Measurements from ENCODE around the gene CSTF2.
"Not testable (repeated sequence)": the region's sequence is repeated elsewhere in the genome, so short reads cannot be mapped to it uniquely, and the experiment has no call there.

Gene CSTF2, protein sequence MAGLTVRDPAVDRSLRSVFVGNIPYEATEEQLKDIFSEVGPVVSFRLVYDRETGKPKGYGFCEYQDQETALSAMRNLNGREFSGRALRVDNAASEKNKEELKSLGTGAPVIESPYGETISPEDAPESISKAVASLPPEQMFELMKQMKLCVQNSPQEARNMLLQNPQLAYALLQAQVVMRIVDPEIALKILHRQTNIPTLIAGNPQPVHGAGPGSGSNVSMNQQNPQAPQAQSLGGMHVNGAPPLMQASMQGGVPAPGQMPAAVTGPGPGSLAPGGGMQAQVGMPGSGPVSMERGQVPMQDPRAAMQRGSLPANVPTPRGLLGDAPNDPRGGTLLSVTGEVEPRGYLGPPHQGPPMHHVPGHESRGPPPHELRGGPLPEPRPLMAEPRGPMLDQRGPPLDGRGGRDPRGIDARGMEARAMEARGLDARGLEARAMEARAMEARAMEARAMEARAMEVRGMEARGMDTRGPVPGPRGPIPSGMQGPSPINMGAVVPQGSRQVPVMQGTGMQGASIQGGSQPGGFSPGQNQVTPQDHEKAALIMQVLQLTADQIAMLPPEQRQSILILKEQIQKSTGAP

DNA sequence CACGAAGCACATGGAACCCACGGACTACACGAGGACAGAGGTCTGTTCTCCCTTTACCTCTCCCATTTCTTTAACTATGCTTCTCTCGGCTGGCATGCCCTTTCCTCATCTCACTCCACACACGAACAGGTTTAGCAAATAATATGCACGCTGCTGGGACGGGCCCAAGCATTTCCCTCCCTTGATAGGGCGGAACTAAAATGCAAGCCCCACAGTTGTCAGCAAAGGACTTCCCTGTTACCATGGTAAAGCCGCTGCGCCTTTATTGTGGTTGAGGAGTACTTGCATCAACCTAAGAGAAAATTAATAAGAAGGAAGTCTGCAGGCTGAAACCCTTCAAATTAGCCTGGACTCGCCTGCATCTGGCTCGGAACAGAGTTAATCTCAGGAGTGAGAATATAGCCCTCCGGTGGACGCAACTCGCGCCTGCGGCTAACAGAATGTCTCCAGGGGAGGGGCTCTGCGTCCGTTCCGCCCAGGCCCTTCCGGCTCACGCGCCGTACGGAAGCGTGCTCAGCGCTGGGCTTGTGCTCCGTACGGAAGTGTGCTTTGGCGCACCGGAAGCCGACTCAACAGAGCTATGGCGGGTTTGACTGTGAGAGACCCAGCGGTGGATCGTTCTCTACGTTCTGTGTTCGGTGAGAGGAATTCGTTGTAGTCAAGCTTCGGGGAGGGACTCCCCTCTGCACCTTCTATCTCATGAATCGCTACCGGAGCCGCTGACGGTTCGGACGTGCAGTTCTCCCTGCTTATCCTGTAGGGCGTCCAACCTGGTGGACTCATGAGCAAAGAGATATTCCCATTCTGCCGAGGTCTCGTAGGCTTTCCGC is at the start of gene CSTF2:
TSS of gene CSTF2 (plus strand) at position 555 of the 830 bp plus-strand sequence. CDS start at position 581, 26 bp downstream.
- peak; percentile 76 to 82 for DNase-seq

DNA sequence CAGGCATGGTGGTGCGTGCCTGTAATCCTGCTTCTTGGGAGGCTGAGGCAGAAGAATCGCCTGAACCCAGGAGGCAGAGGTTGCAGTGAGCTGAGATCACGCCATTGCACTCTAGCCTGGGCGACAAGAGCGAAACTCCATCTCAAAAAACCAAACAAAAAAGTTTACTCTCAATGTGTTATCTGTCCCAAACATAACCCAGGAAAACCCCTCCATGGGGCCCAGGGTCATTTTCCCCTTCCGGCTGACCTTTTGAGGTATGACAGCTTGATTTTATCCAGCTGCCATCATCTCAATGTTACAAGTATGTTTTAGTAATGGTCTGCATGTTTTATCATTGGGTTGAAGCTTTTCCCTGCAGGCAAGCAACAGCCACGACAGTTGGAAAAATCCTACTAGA is 23.8 kb upstream of the CSTF2 start:
- not testable (repeated sequence) for DNase-seq

DNA sequence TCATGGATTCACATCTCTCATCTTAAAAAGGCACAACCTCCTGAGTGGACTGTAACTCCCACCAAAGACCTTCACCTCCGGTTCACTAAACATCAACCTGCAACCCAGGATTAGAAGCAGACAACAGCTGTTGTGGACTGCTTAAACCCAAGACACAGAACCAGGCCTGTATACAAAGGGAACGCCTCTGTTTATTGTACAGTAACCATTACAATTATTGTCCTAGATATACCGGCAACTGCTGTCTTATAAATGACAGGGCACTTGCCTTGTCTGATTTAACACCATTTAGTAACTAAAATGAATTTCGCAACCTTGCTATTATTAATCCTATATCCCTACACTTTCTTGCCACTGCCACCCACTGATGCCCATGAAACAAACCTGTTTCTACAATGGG is 22.8 kb upstream of the CSTF2 start:
- DNase-seq, result no peak

DNA sequence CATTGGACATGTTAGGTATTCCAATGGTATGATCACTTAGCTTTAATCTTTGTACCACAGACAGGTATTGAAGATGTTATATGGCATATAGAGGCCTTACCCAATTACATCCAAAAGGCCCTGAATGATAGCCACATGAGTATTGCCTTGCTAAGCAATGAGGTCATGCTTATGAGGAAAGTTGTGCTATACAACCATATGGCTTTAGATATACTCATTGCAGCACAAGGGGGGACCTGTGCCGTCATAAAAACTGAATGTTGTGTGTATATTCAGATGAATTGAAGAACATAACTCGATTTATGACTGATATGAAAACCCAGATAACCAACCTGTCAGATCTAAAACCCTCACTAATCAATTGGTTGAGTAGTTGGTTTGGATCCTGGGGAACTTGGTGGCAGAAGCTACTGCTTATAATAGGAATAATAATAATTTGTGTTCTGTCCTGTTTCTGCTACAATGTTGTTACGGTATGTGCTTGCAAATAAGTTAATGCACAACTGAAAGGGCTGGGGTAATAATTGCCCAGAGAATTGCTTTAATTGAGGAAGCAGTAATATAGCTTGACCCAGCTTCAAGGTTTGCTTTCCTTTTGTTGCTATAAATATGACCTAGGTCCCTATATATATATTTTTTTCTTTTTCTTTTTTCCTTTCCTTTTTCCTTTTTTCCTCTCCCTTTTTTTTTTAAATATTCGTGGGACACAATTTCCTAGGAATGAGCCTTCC is 21.5 kb upstream of the CSTF2 start:
- DNase-seq, result no peak

DNA sequence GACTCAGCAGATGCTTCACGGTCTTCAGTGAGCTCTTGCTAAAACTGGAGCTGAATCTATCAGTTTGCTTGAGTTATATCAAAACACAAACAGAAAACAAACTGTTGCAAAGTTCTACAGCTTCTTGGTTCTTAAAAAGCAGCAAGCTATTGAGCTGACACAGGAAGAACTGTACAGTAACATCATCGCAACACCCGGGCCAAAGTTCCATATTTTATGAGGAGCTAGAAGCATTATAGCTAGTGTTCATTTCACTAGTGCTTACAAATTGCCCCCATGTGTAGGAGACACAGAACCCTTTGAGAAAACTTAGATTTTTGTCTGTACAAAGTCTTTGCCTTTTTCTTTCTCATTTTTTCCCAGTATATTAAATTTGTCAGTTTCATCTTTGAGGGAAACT is 17.3 kb upstream of the CSTF2 start:
- DNase-seq, result no peak

DNA sequence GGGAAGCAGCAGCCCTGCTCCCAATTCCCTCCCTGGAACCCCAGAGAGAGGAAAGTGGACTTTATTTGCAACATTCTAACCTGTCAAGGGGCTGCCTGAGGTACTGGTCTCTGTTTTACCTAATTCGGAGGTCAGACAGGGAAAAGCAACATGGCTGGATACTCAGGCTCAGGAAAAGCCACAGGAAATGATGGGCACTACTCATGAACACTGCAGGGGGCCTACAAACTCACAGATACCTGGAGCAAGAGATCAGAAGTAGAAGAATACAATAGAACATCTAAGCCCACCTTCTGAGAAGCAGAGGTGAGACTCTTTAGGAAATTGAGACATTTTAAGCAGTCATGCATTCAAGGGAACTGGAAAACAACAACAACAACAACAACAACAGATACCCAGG is 15.4 kb upstream of the CSTF2 start:
- DNase-seq, result no peak

DNA sequence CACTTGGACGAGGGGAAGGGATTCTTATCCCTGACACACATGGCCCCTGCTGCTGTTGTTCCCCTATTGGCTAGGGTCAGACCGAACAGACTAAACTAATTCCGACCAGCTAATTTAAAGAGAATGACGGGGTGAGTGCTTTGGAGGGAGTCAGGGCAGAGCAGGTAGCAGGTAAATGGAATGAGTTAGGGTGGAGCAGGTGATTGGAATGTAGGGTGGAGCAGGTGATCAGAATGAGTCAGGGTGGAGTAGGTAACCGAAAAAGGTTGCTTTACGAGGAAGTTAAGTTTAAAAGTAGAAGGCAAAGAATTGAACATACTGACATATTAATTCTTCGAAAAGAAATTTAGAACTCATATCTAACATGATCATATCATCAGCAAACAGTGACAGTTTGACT is 11.9 kb upstream of the CSTF2 start:
- DNase-seq, result not testable (repeated sequence)

DNA sequence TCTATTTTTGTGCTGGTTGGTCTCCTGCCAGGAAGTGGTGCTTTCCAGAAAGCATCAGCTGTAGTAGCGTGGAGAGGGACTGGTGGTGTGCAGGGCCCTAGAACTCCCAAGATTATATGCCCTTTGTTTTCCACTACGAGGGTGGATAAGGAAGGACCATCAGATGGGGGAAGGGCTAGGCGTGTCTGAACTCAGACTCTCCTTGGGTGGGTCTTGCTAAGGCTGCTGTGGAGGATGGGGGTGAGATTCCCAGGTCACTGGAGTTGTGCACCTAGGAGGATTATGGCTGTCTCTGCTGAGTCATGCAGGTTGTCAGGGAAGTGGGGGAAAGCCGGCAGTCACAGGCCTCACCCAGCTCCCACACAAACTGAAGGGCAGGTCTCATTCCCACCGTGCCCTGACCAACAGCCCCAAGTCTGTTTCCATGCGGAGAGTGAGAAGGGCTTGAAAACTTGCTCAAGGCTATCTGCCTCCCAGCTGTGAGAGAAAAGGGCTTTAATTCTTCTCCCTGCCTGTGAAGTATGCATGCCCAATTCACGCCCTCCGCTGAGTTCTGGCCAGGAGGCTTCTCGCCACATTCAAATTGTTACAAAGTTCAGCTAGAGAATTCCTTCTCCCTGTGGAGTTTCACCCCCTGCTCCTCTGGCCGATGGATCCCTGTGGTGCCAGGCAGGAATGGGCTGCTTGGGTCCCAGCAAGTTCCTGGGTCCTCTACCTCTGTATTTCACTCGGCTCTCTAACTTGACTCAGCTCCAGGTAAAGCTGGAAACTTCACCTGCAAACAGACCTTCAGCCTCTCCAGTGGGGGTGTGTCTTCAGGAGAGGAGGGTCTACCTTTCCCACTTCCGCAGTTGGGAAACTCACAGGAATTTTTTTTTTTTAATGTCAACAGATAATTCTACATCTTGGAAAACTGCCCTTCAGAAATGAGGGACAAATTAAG is 7.7 kb upstream of the CSTF2 start:
- no peak for DNase-seq

DNA sequence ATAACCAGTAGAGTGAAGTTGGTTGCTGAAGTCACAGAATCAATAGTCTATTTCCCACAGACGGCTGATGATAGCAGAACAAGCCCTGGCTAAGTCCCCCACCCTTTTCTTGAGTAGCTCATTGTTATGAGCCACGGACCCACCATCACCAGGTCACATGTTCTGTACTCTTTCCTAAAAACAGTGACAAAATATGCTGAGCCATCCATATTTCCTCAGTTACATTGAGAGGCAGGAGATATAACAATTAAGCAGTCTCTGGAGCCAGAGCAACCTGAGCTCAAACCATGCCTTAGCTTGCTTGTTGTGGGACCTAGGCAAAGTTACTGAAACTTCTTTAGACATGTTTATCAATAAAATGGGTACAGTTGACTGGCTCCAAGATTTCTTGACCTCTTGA is 2.9 kb upstream of the CSTF2 start:
- DNase-seq, result no peak

DNA sequence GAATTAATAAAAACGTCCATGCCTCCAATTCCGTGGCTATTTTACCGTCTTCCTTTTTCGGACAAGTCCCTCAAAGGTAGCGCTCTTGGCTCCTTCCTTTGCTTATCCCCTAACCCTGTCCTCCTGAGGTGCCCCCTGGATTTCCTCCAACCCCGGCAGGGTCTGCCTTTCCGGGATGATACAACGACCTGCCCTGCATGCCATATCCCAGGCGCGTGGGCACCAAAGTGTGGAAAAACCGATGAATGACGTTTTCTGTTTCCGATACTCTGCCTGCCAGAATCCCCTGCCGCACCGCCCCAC is 706 bp upstream of the CSTF2 start:
- DNase-seq, result no peak

DNA sequence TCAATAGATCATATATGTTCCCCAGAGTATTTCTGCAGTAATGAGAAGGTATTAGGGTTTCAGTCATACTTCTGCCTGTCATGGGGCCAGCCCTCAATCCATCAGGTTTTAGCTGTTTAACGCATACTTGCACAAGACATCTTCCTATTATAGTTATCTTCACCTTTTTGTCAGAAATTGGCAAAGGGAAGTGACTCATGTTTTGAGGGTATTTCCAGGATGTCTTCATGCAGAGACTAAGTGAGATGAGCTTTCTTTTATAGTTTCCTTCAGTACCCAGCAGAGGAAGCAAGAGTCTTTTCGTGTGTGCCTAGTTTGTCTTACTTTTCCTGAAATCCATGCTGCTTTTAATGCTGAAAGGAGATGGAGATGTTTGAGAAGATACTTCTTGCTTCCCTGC is 9.5 kb downstream of the CSTF2 start:
- DNase-seq, result peak in 1 of 2 donors; percentile 67

DNA sequence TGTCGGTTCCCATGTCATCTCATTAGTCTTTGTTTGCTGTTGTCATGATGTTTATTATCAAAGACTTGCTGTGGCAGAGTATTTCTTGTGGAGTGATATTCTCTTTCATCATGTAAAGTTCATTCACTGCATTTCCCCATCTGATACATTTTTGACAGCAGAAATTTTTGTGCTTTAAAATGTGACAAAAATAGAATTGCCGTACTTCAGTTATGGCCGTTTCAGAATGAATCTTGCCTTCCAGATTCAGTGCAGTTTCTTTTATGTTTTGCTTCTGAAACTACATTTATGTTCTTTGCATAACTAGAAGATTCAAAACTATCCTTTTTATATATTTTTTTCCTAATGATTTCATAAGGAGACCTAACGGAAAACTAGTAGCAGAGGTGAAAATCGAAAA is 10.0 kb downstream of the CSTF2 start:
- no peak for DNase-seq

DNA sequence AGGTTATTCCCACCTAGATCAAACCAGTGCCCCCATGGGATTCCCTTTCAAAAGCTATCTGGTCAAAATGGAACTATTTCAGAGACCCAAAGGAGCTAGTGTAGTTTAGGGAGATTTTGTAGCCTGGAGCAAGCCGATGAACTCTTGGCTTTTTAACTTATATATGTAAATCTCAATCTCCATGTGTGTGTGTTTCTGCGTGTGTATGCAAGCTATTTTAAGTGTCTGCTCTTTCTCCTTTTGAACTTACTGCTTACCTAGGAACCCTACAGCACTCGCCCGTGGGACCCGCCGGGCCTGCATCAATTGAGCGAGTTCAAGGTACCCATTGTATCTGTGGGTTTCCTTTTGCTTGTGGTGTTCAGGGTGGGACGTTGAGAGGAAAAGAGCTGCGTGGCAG is 10.4 kb downstream of the CSTF2 start:
- DNase-seq, result peak in 1 of 2 donors; percentile 21

DNA sequence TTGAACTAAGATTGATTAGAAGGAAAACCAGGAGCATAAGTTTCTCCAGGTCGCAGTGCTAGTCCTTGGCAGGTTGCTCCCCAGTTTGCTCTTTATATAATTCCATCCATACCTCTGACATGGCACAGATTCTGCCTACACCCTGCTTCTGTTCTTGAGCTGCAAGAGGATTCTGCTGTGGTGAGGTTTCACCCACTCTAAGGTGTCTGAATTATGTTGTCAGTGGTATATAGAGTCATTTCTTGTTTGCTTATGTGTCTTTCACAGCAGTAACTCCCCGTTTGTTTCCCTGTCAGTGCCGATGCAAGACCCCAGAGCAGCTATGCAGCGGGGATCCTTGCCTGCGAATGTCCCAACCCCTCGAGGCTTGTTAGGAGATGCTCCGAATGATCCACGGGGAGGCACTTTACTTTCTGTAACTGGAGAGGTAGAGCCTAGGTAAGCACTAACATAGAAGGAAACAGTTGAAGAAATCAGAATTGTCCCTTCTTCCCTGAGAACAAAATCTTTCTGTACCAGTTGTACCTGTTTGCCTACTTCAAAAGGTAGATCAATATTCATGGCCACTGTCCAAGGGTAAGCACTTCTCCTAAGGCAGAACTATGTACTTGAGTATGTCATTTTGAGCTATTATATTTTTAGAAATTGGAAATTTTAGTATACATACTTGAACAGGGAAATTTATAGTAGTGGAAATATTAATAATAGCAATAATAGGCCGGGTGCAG is 11.2 kb downstream of the CSTF2 start:
- no peak for DNase-seq

DNA sequence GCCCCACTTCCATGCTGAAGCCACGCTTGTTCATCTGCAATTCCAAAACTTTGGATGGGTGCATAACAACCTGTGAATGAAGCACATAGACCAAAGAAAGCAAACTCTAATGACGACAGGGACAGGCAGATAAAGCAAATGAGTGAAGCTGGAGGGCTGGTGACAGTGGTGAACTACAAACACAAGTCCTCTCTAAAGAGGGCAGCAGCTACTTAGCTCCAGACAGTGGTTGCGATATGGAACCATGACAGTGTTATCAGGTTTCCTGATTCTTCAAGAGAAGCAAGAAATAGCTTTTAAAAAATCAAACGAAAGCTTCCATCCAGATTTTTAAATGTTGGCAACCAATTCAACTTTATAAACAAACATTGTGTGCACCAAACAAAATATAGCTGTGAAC is 30.1 kb downstream of the CSTF2 start:
- no peak for DNase-seq

DNA sequence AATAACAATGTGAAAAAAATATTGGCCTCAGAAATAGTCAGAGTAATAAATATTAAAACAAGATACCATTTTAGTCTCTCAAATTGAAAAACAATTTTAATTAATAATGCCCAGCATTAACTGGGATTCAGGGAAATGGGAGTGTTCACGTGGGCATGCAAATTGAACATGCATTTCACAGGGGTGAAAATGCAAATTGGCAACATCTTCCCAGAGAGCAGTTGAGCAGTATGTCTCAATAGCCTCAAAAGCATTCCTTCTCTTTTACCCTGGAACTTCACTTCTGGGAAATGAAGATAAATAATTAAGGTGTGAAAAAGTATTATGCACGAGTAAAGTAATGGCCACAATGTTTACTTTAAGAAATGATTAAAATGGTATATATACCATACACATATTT is 32.6 kb downstream of the CSTF2 start:
- DNase-seq, result no peak

DNA sequence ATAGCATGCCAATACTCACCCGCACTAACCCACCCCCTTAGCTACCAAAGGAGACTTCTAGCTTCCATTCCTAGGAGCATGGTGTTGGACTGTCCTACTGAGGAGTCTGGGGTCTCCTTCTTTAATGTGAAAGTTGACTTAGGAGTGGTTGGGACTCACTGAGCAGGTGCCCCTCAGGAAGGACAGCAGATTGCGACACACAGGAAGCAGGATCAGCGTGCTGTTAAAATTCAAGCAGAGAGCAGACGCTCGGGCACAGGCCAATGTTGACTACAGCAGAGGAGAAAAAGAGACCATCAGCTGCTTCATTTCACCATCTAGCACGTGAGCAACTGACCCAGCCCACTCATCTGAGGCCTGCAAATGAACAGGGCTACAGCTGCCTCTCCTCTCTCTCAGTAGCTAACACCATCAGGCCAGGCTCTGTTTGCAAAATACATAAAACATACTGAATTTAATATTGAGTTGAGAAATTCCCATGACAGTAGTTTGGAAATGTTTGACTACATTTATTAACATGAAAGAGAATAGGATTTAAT is 43.2 kb downstream of the CSTF2 start:
- no peak for DNase-seq

DNA sequence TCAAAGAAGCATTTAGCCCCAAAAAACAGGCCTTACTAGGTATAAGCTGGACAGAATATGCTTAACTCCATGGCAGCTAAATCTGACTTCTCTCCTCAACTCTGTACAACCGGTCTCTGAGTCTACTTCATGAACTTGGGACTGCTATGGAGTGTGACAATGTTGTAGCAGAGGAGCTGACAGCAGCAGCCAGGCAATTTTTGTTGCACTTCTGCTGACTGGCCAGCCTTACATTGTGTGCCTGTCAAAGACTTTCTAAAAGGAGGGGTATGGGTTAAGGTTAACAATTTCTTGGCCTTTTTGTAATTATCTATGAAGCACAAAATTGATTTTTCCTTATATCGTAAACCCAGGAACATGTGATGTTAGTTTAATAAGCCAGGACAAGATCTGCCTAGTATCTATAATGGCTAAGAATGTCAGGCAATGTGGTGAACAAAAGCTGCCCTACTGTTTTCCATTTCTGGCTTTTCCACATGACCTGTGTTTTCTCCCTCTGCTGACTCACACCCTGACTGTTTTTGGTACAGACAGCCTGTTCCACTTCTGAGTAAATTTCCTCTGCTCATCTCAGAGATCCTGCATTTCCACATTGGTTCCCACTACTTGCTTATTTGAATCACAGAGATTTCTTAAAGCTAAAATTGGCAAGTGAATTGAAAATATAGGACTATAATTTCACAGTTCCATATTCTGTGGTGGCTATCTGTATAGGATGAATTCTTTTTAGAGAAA is 44.6 kb downstream of the CSTF2 start:
- DNase-seq, result no peak

DNA sequence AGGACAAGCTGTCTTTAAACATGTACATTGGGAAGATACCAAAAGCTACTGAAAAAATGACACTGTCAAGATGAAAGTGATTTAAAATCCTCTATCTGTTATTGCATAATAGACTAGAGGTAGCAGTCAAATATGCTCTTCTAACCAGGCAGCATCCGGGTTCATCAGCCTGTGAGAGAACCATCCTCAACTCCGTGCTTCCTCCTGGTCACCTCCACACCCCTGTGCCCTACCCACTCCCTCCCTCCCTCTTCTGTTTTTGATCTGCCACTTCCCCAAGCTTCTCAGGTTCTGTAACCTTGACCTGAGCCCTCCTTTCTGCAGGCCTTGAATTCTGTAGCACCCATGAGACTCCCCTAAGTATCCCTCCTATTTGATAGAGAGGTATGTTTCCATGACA is 48.1 kb downstream of the CSTF2 start:
- no peak for DNase-seq

DNA sequence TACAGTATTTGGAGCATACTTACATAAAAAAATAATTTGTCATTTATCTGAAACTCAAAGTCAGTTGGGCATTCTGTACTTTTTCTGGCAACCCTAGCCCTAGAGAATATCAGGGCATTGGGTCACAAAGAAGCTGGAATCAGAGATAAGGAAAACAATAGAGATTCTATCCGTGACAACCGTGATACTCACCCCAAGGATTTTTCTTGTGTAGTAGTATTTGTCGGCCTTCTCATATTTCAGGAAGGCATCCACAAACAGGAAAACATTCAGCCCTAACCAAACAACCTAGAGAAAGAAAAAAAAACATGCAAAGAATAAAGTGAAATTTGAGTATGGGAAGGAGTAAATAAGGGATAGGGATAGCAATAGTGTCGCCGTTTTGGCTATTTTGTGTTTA is 50.3 kb downstream of the CSTF2 start:
- DNase-seq, result no peak

Data from CD4-positive, alpha-beta T cell treated with Interferon alpha-2 for 1 hour (primary cell).